Osteoblast (primary cell): ENCODE measurements around the gene AGA. TPM values are rescaled to one million over a fixed set of nuclear protein-coding genes. Genes with fewer than 3 reads are reported as not detected.

ENCODE experiments used
- DNase-seq: peaks from one replicate; pipeline ENCODE4 v3.0.0; 2011; ENCODE audit warnings: low spot score, mixed read lengths; ENCODE audit not compliant: insufficient read length; ENCODE audit errors: missing footprints
- H2AFZ ChIP-seq: 2 replicates; pipeline ENCODE4 v1.6.0; 2011; ENCODE audit warnings: mild to moderate bottlenecking, low read length
- H3K27ac ChIP-seq: 2 replicates; pipeline ENCODE4 v1.5.1; 2011; ENCODE audit warnings: mild to moderate bottlenecking, low read depth, low read length, moderate library complexity
- H3K27me3 ChIP-seq: 2 replicates; pipeline ENCODE4 v1.6.0; 2012; ENCODE audit warnings: mild to moderate bottlenecking, control low read depth, inconsistent platforms, low read length, moderate library complexity; ENCODE audit not compliant: insufficient read depth
- H3K36me3 ChIP-seq: 2 replicates; pipeline ENCODE4 v1.5.1; 2011; ENCODE audit warnings: mild to moderate bottlenecking, low read length, control low read depth, moderate library complexity; ENCODE audit not compliant: insufficient read depth
- H3K4me1 ChIP-seq: 2 replicates; pipeline ENCODE4 v1.5.1; 2011; ENCODE audit warnings: mild to moderate bottlenecking, low read length, control low read depth, moderate library complexity; ENCODE audit not compliant: insufficient read depth
- H3K4me2 ChIP-seq: 2 replicates; pipeline ENCODE4 v1.6.0; 2011; ENCODE audit warnings: mild to moderate bottlenecking, low read length; ENCODE audit not compliant: insufficient read depth
- H3K4me3 ChIP-seq: fragments of 200-600 bp; sonication (generic); 3 replicates; pipeline ENCODE4 v1.5.1; 2012; ENCODE audit warnings: mild to moderate bottlenecking, low read length, inconsistent platforms; ENCODE audit not compliant: insufficient read depth
- H3K79me2 ChIP-seq: 2 replicates; pipeline ENCODE4 v1.6.0; 2012; ENCODE audit warnings: mild to moderate bottlenecking, low read length, control low read depth, inconsistent platforms; ENCODE audit not compliant: insufficient read depth
- H3K9me3 ChIP-seq: 2 replicates; pipeline ENCODE4 v1.5.1; 2011; ENCODE audit warnings: low read depth, low read length, control low read depth
- H4K20me1 ChIP-seq: 2 replicates; pipeline ENCODE4 v1.6.0; 2012; ENCODE audit warnings: mild to moderate bottlenecking, low read length, control low read depth; ENCODE audit not compliant: insufficient read depth
- CTCF ChIP-seq: IDR thresholded peaks from 2 replicates; pipeline ENCODE4 v1.5.1; 2011; ENCODE audit warnings: mild to moderate bottlenecking, low read depth, low read length, moderate library complexity; ENCODE audit errors: extremely low read depth
- total RNA-seq: library from RNA; depleted of rRNA; stranded (reverse); fragments of >200 nt; gene quantifications from 2 replicates; pipeline ENCODE4 v1.2.3, GENCODE V29; 2012

AGA gene
- total RNA-seq, 1 donor = 43.4 TPM

DNA sequence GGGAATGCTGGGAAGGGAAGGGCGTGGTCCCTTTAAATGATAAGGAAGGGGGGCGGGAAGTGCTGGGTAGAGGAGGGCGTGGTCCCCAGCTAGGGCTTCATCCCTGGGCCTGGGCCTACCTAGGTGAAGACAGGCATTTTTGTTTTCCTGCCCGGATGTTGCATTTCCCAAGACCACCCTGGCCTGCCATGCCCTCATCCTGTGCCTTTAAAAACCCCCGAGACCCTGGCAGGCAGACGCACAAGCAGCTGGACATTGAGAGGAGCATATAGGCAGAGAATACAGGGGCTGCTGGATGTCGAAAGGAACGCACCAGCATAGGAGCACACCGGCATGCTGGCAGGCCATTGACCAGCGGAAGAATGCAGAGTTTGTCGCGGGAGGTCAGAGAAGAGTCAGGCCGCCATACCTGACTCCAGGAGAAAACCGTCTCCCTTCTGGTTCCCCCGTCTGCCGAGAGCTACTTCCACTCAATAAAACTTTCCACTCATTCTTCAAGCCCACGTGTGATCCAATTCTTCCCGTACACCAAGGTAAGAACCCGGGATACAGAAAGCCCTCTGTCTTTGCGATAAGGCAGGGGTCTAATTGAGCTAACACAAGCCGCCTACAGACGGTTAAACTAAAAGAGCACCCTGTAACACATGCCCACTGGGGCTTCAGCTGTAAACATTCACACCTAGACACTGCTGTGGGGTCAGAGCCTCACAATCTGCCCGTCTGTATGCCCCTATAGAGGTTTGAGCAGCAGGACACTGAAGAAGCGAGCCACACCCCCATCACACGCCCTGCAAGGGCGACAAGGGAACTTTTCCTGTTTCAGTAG is 2.9 kb upstream of the AGA start:
- Histone ChIP-seq H3K4me1 (peaks cover 24% of the 10 kb centered on the region), H3K4me2 (no peak overlapping the region), H3K9me3 (no peaks in the 10 kb centered on the region), H3K4me3 (no peak overlapping the region), H3K36me3 (no peaks in the 10 kb centered on the region), H3K27ac (no peak overlapping the region), H3K79me2 (peaks cover 3% of the 10 kb centered on the region), H2AFZ (no peak overlapping the region), H4K20me1 (no peaks in the 10 kb centered on the region), H3K27me3 (no peaks in the 10 kb centered on the region)
- DNase-seq = no peak
- TF ChIP-seq CTCF = no peak

DNA sequence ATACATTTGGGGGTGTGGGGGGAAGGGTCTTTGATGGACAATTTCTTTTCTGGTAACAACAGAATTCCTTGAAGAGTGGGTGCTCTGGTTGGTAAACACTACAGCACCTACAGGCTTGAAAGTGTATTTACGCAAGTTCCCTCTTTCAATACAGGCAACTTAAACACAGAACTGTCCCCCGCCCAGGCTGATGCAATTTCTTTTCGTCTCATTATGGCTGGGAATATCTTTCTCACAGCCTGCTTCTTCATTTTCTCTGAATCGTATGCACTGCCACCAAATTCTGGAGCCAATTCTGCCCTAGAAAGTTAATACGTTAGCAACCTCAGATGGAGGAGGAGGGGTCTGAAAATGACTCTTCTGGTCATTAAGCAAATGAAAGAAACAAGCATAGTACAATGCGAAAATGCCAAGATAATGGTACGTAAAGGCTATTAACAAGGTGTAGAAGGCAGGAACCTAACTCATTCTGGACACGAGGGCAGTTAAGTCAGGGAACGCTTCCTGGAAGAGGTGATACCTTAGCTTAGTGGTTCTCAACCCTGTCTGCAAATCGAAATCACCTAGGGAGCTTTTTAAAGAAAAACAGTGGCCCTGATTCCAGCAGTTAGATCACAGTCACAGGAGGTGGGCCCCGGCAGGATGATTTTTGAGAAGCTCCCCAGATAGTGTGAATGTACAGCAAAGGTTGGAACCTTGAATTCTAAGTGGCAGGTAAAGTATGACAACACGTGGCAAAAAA is 1.0 kb downstream of the AGA start:
- Histone ChIP-seq H3K9me3 (no peaks in the 10 kb centered on the region), H3K4me2 (peak overlapping the region; percentile 93), H3K4me3 (peak overlapping the region; percentile 86), H3K4me1 (peaks cover 13% of the 10 kb centered on the region), H3K27me3 (no peaks in the 10 kb centered on the region), H3K27ac (peak overlapping the region; percentile 92), H2AFZ (peak overlapping the region; percentile 98), H3K36me3 (no peaks in the 10 kb centered on the region), H4K20me1 (no peaks in the 10 kb centered on the region), H3K79me2 (peaks cover 3% of the 10 kb centered on the region)
- peak; percentile 62 for DNase-seq
- no peak for TF ChIP-seq CTCF

- peaks cover 5% of the 10 kb centered on the region for H3K4me1 ChIP-seq
These were observed 5.8 kb downstream of the AGA start for GRCh38 chr4:177436456-177436855.

More at GRCh38 chr4:177436456-177436855, 5.8 kb downstream of the AGA start:
- H3K79me2 ChIP-seq = peaks cover 3% of the 10 kb centered on the region
- H2AFZ ChIP-seq = no peak overlapping the region
- no peaks in the 10 kb centered on the region for H3K27me3 ChIP-seq
- H3K9me3 ChIP-seq = no peaks in the 10 kb centered on the region
- TF ChIP-seq CTCF = no peak
- peaks cover 11% of the 10 kb centered on the region for H3K36me3 ChIP-seq
- no peaks in the 10 kb centered on the region for H4K20me1 ChIP-seq
- H3K4me3 ChIP-seq = no peak overlapping the region
- DNase-seq = no peak
- no peak overlapping the region for H3K27ac ChIP-seq
- no peak overlapping the region for H3K4me2 ChIP-seq
